Subcutaneous adipose tissue (tissue), 4 donors: Measurements from ENCODE around the gene RPS2. TPM values are rescaled to one million over a fixed set of nuclear protein-coding genes. Genes with fewer than 3 reads are reported as not detected.

Experiments
- total RNA-seq, 4 donors: library from RNA; depleted of rRNA; stranded (reverse); fragments of >200 nt; gene quantifications; one replicate each; pipeline ENCODE4 v1.1.0, GENCODE V29; 2016
- TF ChIP-seq, protein P1 (sequence below): fragments of 450-650 bp; IDR thresholded peaks from one replicate; pipeline ENCODE4 v1.5.1; 2016; ENCODE audit warnings: low read depth, mild to moderate bottlenecking, control low read depth, antibody characterized with exemption, moderate library complexity

RPS2 gene
- total RNA-seq, 4 donors from 2014 or later = 1,492 to 1,850 (median 1,797) TPM

DNA sequence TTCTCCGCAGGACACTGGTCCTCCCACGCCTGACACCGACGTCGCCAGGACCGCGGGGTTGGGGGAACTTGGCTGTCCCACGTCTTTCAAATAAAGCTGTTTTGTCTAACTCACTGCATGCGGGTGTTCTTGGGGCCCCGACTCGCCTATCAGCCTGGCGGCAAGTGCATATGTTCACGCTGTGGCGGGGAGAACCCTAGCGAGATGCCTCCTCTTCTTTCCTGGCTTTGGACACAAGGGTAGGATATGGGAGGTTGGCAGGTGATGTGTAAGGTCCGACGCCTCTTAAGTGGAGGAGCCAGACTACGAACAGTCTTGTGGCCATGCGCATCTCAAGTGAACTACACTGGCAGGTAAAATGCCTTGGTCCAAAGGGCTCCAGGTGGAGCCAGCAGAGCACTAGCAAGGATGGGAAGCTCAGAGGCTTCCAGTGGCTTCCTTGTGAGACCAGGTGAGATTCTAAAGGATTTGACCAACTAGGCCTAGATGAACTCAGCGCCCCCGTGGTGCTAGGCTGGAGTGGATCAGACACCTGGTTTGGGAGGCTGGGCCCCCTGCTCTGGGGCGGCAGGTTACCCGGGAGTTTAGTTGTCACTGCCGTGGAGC lies 873 bp upstream of the RPS2 start:
- TF ChIP-seq, protein P1, sequence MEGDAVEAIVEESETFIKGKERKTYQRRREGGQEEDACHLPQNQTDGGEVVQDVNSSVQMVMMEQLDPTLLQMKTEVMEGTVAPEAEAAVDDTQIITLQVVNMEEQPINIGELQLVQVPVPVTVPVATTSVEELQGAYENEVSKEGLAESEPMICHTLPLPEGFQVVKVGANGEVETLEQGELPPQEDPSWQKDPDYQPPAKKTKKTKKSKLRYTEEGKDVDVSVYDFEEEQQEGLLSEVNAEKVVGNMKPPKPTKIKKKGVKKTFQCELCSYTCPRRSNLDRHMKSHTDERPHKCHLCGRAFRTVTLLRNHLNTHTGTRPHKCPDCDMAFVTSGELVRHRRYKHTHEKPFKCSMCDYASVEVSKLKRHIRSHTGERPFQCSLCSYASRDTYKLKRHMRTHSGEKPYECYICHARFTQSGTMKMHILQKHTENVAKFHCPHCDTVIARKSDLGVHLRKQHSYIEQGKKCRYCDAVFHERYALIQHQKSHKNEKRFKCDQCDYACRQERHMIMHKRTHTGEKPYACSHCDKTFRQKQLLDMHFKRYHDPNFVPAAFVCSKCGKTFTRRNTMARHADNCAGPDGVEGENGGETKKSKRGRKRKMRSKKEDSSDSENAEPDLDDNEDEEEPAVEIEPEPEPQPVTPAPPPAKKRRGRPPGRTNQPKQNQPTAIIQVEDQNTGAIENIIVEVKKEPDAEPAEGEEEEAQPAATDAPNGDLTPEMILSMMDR = no peak

DNA sequence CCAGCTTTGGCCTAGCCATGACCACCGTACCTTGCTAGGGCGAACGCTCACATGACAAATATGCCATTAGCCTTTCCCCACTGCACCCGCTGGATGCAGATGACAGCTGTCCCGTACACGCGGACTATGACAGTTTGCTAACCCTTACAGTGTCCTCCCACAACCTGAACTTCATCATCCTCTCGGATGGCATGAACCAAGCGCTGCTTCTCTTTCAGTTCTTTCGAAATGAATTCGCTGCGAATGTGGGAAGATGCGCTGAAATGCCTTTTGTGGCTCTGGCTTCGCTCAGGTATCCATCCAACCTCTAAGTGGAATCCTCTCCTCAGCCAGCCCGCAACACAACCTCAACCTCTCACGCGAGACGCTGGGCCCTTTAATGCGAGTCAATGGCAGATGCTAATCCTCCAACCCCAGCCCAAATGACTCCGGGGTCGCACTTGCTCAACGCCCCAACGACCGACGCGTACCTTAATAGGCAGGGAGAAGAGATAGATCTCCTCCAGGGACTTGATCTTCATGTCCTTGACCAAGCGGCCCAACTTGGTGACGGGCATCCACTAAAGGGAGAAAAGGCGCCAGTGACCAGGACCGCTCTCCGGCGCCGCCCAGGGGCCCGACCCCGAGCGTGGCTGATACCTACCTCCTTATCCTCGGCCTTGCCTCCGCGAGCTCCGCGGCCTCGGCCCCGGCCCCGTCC lies 670 bp downstream of the RPS2 start:
- TF ChIP-seq, protein P1 = no peak

DNA sequence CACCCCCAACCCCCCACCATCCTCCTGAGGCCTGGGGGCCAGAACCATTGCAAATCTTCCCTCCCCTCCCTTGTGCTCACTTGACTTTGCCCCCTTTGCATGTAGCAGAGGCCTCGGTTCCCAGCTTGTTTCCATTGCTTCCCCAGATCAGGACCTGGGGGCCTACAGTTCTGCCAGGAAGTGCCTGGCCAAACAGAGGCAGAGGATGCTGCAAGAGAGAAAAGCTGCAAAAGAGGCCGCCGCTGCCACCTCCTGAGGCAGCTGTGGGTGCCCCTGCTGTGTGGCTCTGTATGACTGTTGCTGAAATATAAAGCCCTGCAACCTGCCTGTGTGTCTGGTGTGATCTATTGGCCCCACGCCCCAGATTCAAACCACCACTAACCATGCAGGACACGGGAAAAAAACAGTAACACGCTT lies 3.0 kb downstream of the RPS2 start:
- TF ChIP-seq, protein P1 = no peak

- TF ChIP-seq, protein P1 = no peak
Observed at GRCh38 chr16:1960665-1961630, 3.7 kb downstream of the RPS2 start.

GRCh38 chr16:1959269-1960039 lies 5.2 kb downstream of the RPS2 start, which contains the start of gene NDUFB10:
TSS of gene NDUFB10 (plus strand) at chr16:1959538. CDS start at chr16:1959625, 87 bp downstream.
- TF ChIP-seq, protein P1 = no peak

GRCh38 chr16:1958715-1959268 lies 5.8 kb downstream of the RPS2 start:
- TF ChIP-seq, protein P1 = no peak
